GM12878 (cell line): Measurements from ENCODE around the gene FDXACB1. TPM values are rescaled to one million over a fixed set of nuclear protein-coding genes. Genes with fewer than 3 reads are reported as not detected.

ENCODE experiments used
- NFYA ChIP-seq: IDR thresholded peaks from 2 replicates; pipeline ENCODE4 v1.6.1; 2011; ENCODE audit warnings: low read depth, mild to moderate bottlenecking, low read length, improper control_type of control experiment, borderline replicate concordance
- polyA plus RNA-seq, 11 experiments: library from polyadenylated mRNA; depleted of rRNA in 4 of 11; unstranded in 6 of 11; stranded (reverse) in 5 of 11; fragments of >200 nt; fragmentation: Nextera tagmentation in 4 of 11; fragmentation: Illumina TruSeq in 1 of 11; extraction: Ambion mirVana in 4 of 11; extraction: Trizol in 1 of 11; gene quantifications; 1 replicate in 1 of 11; 2 replicates in 10 of 11; pipeline versions ENCODE4 v1.2.1 to v1.2.3, GENCODE V29; 2011 to 2016; ENCODE audit warnings: inconsistent platforms in 2 of 11, missing spikeins in 2 of 11, low read depth in 1 of 11
- total RNA-seq, 4 experiments: library from RNA; depleted of rRNA in 3 of 4; stranded (reverse); fragments of >200 nt in 3 of 4; fragmentation: Illumina TruSeq in 1 of 4; extraction: Trizol in 1 of 4; gene quantifications; 2 replicates each; pipeline versions ENCODE4 v1.2.1 to v1.2.3, GENCODE V29; 2013 to 2021
- TF ChIP-seq, protein P1 (sequence below): IDR thresholded peaks from 2 replicates; pipeline ENCODE4 v1.6.1; 2012; ENCODE audit warnings: mild to moderate bottlenecking, low read depth, low read length
- TF ChIP-seq, protein P2 (sequence below), 3 experiments: IDR thresholded peaks in 2 of 3; conservative IDR thresholded peaks in 1 of 3; 2 replicates each; pipeline ENCODE4 v1.5.1; 2011; ENCODE audit warnings: low read depth in 3 of 3, low read length in 3 of 3, mild to moderate bottlenecking in 3 of 3, control low read depth in 2 of 3, moderate library complexity in 2 of 3, inconsistent platforms in 1 of 3, mixed read lengths in 1 of 3; ENCODE audit not compliant: control insufficient read depth in 2 of 3, insufficient read depth in 1 of 3; ENCODE audit errors: extremely low read depth in 1 of 3
- TF ChIP-seq, protein P3 (sequence below): fragments of 450-650 bp; conservative IDR thresholded peaks from 2 replicates; pipeline ENCODE4 v1.6.1; 2017; ENCODE audit warnings: mild to moderate bottlenecking, moderate library complexity
- TF ChIP-seq, protein P4 (sequence below): IDR thresholded peaks from 2 replicates; pipeline ENCODE4 v1.6.1; 2012; ENCODE audit warnings: low read depth, low read length, improper control_type of control experiment

FDXACB1 gene
- total and polyA plus RNA-seq, 10 of the 15 experiments (the other 5 are each of a cell fraction or from before 2014, with no cell fraction given): 7.4 to 13.3 (median 9.7) TPM

DNA sequence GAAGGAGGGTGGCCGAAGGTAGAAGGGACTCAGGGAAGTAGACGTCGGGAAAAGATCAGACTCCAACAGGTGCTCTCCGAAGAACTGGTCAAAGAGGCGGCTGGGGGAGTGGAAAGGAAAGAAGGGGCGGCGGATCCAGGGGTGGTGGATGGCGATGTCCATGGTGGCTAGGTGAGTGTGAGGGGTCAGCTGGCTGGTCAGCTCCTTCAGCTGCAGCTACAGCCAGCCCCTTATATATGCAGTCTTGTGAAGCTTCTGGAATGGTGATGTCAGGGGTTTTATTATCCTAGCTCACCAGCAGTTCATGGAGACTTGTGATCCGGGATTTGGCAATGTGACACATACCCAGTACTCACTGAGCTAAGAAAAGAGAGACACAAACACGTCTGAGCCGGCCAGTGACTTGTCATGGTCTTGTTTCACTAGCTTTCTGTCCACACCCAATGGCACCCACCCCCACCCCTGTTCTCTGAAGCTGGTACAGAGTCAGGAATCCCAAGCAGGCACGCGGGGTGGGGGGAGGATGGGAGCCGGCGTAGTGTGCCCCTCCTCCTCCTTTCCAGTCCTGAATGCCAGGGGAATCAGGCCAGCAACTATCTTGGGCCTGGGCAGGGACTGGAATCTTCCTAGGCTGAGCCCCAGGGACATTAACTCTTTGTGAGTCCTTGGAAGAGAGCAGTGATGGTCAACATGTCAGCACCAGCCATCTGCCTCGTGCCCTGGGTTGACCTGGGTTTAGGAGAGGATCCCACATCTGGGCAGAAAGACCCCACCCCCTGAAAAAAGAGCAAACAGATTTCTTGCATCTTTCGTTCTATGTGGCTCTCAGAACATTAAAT, 32.8 kb upstream of the FDXACB1 start, which contains the start of gene CRYAB (continued):
- TF ChIP-seq, protein P1, sequence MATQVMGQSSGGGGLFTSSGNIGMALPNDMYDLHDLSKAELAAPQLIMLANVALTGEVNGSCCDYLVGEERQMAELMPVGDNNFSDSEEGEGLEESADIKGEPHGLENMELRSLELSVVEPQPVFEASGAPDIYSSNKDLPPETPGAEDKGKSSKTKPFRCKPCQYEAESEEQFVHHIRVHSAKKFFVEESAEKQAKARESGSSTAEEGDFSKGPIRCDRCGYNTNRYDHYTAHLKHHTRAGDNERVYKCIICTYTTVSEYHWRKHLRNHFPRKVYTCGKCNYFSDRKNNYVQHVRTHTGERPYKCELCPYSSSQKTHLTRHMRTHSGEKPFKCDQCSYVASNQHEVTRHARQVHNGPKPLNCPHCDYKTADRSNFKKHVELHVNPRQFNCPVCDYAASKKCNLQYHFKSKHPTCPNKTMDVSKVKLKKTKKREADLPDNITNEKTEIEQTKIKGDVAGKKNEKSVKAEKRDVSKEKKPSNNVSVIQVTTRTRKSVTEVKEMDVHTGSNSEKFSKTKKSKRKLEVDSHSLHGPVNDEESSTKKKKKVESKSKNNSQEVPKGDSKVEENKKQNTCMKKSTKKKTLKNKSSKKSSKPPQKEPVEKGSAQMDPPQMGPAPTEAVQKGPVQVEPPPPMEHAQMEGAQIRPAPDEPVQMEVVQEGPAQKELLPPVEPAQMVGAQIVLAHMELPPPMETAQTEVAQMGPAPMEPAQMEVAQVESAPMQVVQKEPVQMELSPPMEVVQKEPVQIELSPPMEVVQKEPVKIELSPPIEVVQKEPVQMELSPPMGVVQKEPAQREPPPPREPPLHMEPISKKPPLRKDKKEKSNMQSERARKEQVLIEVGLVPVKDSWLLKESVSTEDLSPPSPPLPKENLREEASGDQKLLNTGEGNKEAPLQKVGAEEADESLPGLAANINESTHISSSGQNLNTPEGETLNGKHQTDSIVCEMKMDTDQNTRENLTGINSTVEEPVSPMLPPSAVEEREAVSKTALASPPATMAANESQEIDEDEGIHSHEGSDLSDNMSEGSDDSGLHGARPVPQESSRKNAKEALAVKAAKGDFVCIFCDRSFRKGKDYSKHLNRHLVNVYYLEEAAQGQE: no peak
- TF ChIP-seq, protein P2, sequence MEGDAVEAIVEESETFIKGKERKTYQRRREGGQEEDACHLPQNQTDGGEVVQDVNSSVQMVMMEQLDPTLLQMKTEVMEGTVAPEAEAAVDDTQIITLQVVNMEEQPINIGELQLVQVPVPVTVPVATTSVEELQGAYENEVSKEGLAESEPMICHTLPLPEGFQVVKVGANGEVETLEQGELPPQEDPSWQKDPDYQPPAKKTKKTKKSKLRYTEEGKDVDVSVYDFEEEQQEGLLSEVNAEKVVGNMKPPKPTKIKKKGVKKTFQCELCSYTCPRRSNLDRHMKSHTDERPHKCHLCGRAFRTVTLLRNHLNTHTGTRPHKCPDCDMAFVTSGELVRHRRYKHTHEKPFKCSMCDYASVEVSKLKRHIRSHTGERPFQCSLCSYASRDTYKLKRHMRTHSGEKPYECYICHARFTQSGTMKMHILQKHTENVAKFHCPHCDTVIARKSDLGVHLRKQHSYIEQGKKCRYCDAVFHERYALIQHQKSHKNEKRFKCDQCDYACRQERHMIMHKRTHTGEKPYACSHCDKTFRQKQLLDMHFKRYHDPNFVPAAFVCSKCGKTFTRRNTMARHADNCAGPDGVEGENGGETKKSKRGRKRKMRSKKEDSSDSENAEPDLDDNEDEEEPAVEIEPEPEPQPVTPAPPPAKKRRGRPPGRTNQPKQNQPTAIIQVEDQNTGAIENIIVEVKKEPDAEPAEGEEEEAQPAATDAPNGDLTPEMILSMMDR (IDR thresholded peaks at IDR 0.05 in 2 of 3, conservative IDR thresholded peaks at IDR 0.05 in 1 of 3; ENCODE audit: control insufficient read depth in 2 of 3, extremely low read depth in 1 of 3, insufficient read depth in 1 of 3, low read depth in 3 of 3, low read length in 3 of 3): no peak
- TF ChIP-seq NFYA: no peak
- TF ChIP-seq, protein P3, sequence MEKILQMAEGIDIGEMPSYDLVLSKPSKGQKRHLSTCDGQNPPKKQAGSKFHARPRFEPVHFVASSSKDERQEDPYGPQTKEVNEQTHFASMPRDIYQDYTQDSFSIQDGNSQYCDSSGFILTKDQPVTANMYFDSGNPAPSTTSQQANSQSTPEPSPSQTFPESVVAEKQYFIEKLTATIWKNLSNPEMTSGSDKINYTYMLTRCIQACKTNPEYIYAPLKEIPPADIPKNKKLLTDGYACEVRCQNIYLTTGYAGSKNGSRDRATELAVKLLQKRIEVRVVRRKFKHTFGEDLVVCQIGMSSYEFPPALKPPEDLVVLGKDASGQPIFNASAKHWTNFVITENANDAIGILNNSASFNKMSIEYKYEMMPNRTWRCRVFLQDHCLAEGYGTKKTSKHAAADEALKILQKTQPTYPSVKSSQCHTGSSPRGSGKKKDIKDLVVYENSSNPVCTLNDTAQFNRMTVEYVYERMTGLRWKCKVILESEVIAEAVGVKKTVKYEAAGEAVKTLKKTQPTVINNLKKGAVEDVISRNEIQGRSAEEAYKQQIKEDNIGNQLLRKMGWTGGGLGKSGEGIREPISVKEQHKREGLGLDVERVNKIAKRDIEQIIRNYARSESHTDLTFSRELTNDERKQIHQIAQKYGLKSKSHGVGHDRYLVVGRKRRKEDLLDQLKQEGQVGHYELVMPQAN: no peak
- TF ChIP-seq, protein P4, sequence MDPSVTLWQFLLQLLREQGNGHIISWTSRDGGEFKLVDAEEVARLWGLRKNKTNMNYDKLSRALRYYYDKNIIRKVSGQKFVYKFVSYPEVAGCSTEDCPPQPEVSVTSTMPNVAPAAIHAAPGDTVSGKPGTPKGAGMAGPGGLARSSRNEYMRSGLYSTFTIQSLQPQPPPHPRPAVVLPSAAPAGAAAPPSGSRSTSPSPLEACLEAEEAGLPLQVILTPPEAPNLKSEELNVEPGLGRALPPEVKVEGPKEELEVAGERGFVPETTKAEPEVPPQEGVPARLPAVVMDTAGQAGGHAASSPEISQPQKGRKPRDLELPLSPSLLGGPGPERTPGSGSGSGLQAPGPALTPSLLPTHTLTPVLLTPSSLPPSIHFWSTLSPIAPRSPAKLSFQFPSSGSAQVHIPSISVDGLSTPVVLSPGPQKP: no peak
